Measurements from ENCODE around the gene CHD9. TPM values are rescaled to one million over a fixed set of nuclear protein-coding genes. Genes with fewer than 3 reads are reported as not detected.
"Not testable (repeated sequence)": the region's sequence is repeated elsewhere in the genome, so short reads cannot be mapped to it uniquely, and the experiment has no call there.

The CHD9 gene
- total RNA-seq, result 55.6 TPM

DNA sequence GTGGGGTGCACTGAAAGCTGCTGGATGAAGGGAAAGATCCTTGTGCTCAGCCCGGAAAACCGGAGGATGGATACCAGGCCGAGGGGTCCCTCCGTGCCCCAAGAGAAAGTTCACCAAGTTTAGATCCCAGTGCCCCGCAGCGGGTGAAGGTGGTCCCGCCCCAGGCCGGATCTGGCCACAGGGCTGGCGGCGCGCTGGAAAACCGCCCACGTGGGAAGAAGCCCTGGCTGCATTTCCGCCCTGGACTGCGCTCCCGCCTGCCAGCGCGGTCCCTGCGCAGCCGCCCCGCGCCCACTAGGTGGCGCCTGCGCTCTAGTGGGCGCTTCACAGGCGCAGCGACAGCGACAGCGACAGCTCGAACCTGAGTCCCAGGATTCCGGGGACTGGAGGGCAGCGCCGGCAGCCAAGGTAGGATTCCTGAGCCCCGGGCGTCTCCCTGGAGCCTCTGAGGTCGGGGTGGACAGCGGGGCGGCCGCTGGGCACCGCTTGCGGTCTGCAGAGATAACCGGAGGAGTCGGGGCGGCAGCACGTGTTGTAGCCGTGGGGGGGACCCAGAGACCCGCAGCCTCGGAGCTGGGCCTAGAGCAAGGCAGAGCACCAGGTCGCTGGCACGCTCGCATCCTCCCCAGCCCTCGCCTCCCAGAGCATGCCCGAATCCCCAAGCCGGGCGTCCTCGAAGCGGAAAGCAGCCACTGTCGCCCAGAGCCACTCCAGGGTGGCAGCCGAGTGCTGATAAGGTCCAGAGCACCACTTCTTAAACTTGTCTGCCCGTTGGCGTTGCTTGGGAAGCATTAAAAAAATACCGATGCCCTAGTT is at the start of gene CHD9:
TSS of gene CHD9 (plus strand) at position 322 of the 816 bp plus-strand sequence. CDS start 101,099 bp downstream, outside the sequence.
- Histone ChIP-seq H3K4me1 (ENCODE audit: insufficient read depth, low read length) (peaks cover 47% of the 10 kb centered on the region), H3K4me3 (ENCODE audit: low read length) (peak within 1 kb of the TSS; percentile 71), H3K9me3 (ENCODE audit: low read depth, low read length) (no peaks in the 10 kb centered on the region), H3K27me3 (ENCODE audit: insufficient read depth, low read length) (no peaks in the 10 kb centered on the region)

- no peaks in the 10 kb centered on the region for H3K4me1 ChIP-seq (ENCODE audit: insufficient read depth, low read length)
- no peaks in the 10 kb centered on the region for H3K9me3 ChIP-seq (ENCODE audit: low read depth, low read length)
- no peak overlapping the region for H3K4me3 ChIP-seq (ENCODE audit: low read length)
- H3K27me3 ChIP-seq (ENCODE audit: insufficient read depth, low read length), result peaks cover 8% of the 10 kb centered on the region
Observed at GRCh38 chr16:53007095-53007494, 47.7 kb upstream of the CHD9 start.

DNA sequence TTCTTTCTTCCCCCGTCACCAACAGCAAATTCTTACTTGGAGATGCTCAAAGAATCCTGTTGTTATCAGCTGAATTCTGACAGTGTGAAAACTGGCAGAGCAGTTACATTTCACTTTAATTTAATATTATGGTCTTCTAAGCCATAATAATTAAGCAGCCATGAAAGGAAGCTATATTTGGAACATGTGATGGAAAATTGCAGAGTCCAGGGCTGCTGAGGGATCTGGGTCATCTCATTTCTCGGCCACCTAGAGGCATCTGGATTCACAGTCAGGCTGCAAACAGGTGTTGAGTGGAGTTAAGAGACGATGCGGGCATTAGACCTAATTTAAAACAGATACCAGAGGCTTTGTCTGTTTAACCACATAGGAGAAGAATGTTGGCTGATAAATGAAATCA is 40.5 kb upstream of the CHD9 start:
- Histone ChIP-seq H3K9me3 (ENCODE audit: low read depth, low read length) (no peaks in the 10 kb centered on the region), H3K4me3 (ENCODE audit: low read length) (no peak overlapping the region), H3K27me3 (ENCODE audit: insufficient read depth, low read length) (peaks cover 9% of the 10 kb centered on the region), H3K4me1 (ENCODE audit: insufficient read depth, low read length) (no peaks in the 10 kb centered on the region)

DNA sequence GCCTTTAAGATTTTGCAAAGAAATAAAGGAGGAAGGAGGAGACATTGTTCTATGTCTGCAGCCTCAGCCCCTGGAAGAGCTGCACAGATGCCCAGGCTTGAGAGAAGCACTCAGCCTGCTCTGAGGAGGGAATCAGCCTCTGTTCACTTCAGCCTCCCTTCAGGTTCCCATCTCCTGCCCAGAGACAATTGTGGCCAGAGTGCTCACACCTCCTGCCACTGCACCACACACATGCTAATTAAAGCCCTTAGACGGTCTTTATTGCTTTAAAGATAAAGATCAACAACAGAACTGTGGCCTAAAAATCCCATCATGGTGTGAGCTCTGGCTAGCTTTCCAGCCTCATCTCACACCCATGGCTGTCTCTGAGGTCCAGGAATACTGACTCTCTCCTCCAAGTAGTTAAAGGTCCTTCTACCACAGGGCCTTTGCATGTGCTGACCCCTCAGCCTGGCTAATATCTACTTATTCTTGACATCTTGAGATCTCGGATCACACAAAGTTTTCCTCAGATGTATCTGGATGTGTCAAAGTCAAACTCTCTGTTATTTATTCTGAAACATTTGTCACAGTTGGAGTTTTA is 35.9 kb upstream of the CHD9 start:
- no peak overlapping the region for H3K4me3 ChIP-seq (ENCODE audit: low read length)
- no peaks in the 10 kb centered on the region for H3K9me3 ChIP-seq (ENCODE audit: low read depth, low read length)
- H3K27me3 ChIP-seq (ENCODE audit: insufficient read depth, low read length), result peaks cover 8% of the 10 kb centered on the region
- no peaks in the 10 kb centered on the region for H3K4me1 ChIP-seq (ENCODE audit: insufficient read depth, low read length)

GRCh38 chr16:53022374-53022773 is 32.4 kb upstream of the CHD9 start:
- no peaks in the 10 kb centered on the region for H3K27me3 ChIP-seq (ENCODE audit: insufficient read depth, low read length)
- H3K9me3 ChIP-seq (ENCODE audit: low read depth, low read length), result no peaks in the 10 kb centered on the region
- H3K4me3 ChIP-seq (ENCODE audit: low read length), result no peak overlapping the region
- no peaks in the 10 kb centered on the region for H3K4me1 ChIP-seq (ENCODE audit: insufficient read depth, low read length)

- no peaks in the 10 kb centered on the region for H3K27me3 ChIP-seq (ENCODE audit: insufficient read depth, low read length)
- H3K9me3 ChIP-seq (ENCODE audit: low read depth, low read length), result no peaks in the 10 kb centered on the region
- H3K4me1 ChIP-seq (ENCODE audit: insufficient read depth, low read length), result no peaks in the 10 kb centered on the region
- H3K4me3 ChIP-seq (ENCODE audit: low read length), result no peak overlapping the region
Observed at GRCh38 chr16:53024045-53024444, 30.7 kb upstream of the CHD9 start.

GRCh38 chr16:53029971-53030370 is 24.8 kb upstream of the CHD9 start:
- H3K4me3 ChIP-seq (ENCODE audit: low read length), result no peak overlapping the region

DNA sequence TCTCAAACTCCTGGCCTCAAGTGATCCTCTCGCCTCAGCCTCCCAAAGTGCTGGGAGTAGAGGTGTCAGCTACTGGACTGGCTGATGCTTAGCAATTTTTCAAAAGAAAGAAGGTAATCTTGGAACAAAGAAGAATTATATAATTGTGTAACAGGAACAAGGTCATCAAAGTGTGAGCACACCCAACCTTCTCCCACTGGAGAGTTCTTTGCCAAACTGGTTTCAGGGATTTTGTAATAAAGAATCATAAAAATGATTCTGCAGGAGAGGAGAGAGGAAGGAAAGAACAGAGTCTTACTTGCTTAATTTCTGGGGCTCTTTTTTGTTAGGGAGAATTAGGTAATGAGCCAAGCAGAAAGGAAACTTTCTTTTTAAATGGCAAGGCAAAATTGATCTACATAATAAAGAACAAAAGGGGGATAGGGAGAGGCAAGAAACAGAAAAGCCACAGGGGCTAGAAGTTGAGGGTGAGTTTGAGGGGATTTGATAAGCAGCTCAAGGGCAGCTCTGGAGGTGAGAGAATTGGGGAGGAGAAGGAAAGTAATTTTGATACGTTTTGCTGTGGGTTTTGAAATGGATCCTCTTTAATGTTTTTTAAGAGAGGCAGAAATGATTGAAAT is 23.4 kb upstream of the CHD9 start:
- Histone ChIP-seq H3K4me1 (ENCODE audit: insufficient read depth, low read length) (no peaks in the 10 kb centered on the region), H3K4me3 (ENCODE audit: low read length) (no peak overlapping the region), H3K27me3 (ENCODE audit: insufficient read depth, low read length) (no peaks in the 10 kb centered on the region), H3K9me3 (ENCODE audit: low read depth, low read length) (no peaks in the 10 kb centered on the region)

More at GRCh38 chr16:53029971-53030370, 24.8 kb upstream of the CHD9 start:
- H3K9me3 ChIP-seq (ENCODE audit: low read depth, low read length), result no peaks in the 10 kb centered on the region
- no peaks in the 10 kb centered on the region for H3K27me3 ChIP-seq (ENCODE audit: insufficient read depth, low read length)
- no peaks in the 10 kb centered on the region for H3K4me1 ChIP-seq (ENCODE audit: insufficient read depth, low read length)

DNA sequence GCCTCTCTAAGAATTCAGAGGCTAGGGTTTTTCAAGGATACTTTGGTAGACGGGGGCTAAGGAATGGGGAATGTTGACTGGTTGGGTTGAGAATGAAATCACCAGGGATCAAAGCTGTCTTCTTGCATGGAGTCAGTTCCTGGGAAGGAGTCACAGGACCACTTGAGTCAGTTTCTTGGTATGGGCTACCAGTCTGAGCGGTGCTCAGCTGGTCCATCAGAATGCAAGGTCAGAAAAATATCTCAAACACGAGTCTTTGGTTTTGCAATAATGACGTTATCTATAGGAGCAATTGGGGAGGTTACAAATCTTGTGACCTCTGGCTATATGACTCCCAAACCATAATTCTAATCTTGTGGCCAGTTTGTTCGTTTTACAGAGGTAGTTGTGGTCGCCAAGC is 20.5 kb upstream of the CHD9 start:
- H3K9me3 ChIP-seq (ENCODE audit: low read depth, low read length), result no peaks in the 10 kb centered on the region
- H3K4me3 ChIP-seq (ENCODE audit: low read length), result no peak overlapping the region
- H3K4me1 ChIP-seq (ENCODE audit: insufficient read depth, low read length), result no peaks in the 10 kb centered on the region
- H3K27me3 ChIP-seq (ENCODE audit: insufficient read depth, low read length), result no peaks in the 10 kb centered on the region

- Histone ChIP-seq H3K4me3 (ENCODE audit: low read length) (no peak overlapping the region), H3K9me3 (ENCODE audit: low read depth, low read length) (no peaks in the 10 kb centered on the region), H3K4me1 (ENCODE audit: insufficient read depth, low read length) (no peaks in the 10 kb centered on the region), H3K27me3 (ENCODE audit: insufficient read depth, low read length) (no peaks in the 10 kb centered on the region)
Observed at GRCh38 chr16:53035176-53035942, 19.4 kb upstream of the CHD9 start.

- Histone ChIP-seq H3K9me3 (ENCODE audit: low read depth, low read length) (no peaks in the 10 kb centered on the region), H3K27me3 (ENCODE audit: insufficient read depth, low read length) (no peaks in the 10 kb centered on the region), H3K4me1 (ENCODE audit: insufficient read depth, low read length) (no peaks in the 10 kb centered on the region), H3K4me3 (ENCODE audit: low read length) (no peak overlapping the region)
Observed at GRCh38 chr16:53036066-53036465, 18.7 kb upstream of the CHD9 start.

- H3K4me1 ChIP-seq (ENCODE audit: insufficient read depth, low read length); H3K27me3 ChIP-seq (ENCODE audit: insufficient read depth, low read length); H3K9me3 ChIP-seq (ENCODE audit: low read depth, low read length); H3K4me3 ChIP-seq (ENCODE audit: low read length): not testable (repeated sequence)
Observed at GRCh38 chr16:53036711-53037110, 18.1 kb upstream of the CHD9 start.

DNA sequence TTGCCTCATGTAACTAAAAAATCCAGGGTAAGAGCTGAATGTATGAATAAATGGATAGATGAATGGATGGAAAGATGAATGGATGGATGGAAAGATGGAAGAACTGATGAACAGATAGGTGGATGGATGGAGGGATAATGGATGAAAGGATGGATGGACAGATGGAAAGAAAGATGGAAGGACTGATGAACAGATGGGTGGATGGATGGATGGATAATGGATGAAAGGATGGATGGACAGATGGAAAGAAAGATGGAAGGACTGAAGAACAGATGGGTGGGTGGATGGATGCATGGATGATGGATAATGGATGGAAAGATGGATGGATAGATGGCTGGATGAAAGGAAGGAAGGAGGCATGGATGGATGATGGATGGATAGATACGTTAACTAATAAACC is 14.0 kb upstream of the CHD9 start:
- H3K27me3 ChIP-seq (ENCODE audit: insufficient read depth, low read length), result no peaks in the 10 kb centered on the region
- no peaks in the 10 kb centered on the region for H3K4me1 ChIP-seq (ENCODE audit: insufficient read depth, low read length)
- no peaks in the 10 kb centered on the region for H3K9me3 ChIP-seq (ENCODE audit: low read depth, low read length)
- no peak overlapping the region for H3K4me3 ChIP-seq (ENCODE audit: low read length)

DNA sequence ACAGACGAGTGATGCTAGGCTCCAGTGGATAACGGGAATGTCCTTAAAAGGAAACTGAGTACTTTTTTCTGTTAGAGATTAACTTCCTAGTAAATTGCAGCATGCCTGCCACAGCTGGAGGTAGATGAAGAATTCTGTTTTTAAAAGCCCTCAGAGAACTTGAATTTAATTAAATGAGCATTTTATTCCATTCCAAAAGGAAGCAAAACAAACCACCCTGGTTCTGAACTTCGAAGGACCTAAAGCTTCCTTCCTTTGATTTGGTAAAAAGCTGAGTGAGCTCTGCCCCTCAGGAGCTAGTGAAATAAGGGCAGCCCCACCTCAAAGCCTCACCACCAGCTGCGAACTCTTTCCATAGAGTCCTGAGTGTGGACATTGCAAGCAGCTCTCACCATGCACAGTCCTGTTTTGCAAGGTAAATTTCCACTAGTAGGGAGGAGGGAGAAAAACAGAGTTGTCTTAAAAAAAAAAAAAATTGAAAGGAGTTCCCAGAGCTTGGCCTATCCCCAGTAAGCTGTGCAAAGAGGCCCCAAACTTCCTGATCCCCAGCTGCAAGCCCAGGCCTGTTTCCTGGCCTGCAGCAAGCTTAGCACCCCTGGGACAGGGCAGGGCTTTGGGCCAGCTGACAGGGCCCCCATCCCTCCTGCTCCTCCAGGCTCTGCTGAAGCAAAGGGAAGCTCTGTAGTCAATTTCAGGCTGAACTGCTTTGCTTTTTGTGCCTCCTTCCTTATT is 13.3 kb upstream of the CHD9 start:
- Histone ChIP-seq H3K4me1 (ENCODE audit: insufficient read depth, low read length) (no peaks in the 10 kb centered on the region), H3K9me3 (ENCODE audit: low read depth, low read length) (no peaks in the 10 kb centered on the region), H3K4me3 (ENCODE audit: low read length) (no peak overlapping the region), H3K27me3 (ENCODE audit: insufficient read depth, low read length) (no peaks in the 10 kb centered on the region)

Data from mononuclear cell (primary cell).